ENCODE data around the gene BTBD10. TPM values are rescaled to one million over a fixed set of nuclear protein-coding genes. Genes with fewer than 3 reads are reported as not detected.

The BTBD10 gene
- total RNA-seq, 1 donor from 2014 or later, result 70.7 TPM

- no peaks in the 10 kb centered on the region for H3K27me3 ChIP-seq (ENCODE audit: control insufficient read depth, insufficient read depth, low read length)
- no peak for DNase-seq (ENCODE audit: low read depth)
- H3K36me3 ChIP-seq (ENCODE audit: control insufficient read depth, insufficient read depth, low read length), result no peaks in the 10 kb centered on the region
- TF ChIP-seq, protein P1, sequence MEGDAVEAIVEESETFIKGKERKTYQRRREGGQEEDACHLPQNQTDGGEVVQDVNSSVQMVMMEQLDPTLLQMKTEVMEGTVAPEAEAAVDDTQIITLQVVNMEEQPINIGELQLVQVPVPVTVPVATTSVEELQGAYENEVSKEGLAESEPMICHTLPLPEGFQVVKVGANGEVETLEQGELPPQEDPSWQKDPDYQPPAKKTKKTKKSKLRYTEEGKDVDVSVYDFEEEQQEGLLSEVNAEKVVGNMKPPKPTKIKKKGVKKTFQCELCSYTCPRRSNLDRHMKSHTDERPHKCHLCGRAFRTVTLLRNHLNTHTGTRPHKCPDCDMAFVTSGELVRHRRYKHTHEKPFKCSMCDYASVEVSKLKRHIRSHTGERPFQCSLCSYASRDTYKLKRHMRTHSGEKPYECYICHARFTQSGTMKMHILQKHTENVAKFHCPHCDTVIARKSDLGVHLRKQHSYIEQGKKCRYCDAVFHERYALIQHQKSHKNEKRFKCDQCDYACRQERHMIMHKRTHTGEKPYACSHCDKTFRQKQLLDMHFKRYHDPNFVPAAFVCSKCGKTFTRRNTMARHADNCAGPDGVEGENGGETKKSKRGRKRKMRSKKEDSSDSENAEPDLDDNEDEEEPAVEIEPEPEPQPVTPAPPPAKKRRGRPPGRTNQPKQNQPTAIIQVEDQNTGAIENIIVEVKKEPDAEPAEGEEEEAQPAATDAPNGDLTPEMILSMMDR (IDR thresholded peaks at IDR 0.05; ENCODE audit: insufficient read depth, low read length, poor library complexity, severe bottlenecking), result no peak
- no peak overlapping the region for H3K4me3 ChIP-seq (ENCODE audit: low read depth, low read length)
Measured at GRCh38 chr11:13391217-13391616, 71.8 kb downstream of the BTBD10 start.

DNA sequence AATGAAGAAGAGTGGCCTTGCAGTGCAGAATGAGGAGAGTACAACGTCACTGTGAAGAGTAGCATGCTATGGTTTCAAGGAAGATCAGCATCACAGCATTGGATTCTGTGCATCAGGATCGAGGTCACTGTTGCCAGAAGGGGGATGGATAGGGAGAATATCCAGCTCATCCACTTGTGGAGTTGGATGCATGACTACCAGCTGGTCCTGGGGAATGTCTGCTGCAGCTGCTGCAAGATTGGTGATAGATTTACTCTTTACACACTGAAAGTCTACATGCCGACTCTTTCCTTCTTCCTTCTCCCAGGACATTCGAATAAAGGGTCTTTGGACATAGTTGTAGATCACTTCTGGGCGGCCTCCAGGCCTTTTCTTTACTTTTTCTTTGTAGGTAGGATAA is 74.3 kb downstream of the BTBD10 start:
- no peaks in the 10 kb centered on the region for H3K27me3 ChIP-seq (ENCODE audit: control insufficient read depth, insufficient read depth, low read length)
- TF ChIP-seq, protein P1 (IDR thresholded peaks at IDR 0.05; ENCODE audit: insufficient read depth, low read length, poor library complexity, severe bottlenecking), result no peak
- H3K4me3 ChIP-seq (ENCODE audit: low read depth, low read length), result no peak overlapping the region
- no peaks in the 10 kb centered on the region for H3K36me3 ChIP-seq (ENCODE audit: control insufficient read depth, insufficient read depth, low read length)
- DNase-seq (ENCODE audit: low read depth), result no peak

- no peak for DNase-seq (ENCODE audit: low read depth)
- Histone ChIP-seq H3K27me3 (ENCODE audit: control insufficient read depth, insufficient read depth, low read length) (no peaks in the 10 kb centered on the region), H3K4me3 (ENCODE audit: low read depth, low read length) (no peak overlapping the region), H3K36me3 (ENCODE audit: control insufficient read depth, insufficient read depth, low read length) (no peaks in the 10 kb centered on the region)
- TF ChIP-seq, protein P1 (IDR thresholded peaks at IDR 0.05; ENCODE audit: insufficient read depth, low read length, poor library complexity, severe bottlenecking), result no peak
Measured at GRCh38 chr11:13386567-13386966, 76.5 kb downstream of the BTBD10 start.

GRCh38 chr11:13384908-13385640 is 77.9 kb downstream of the BTBD10 start:
- DNase-seq (ENCODE audit: low read depth), result peak; percentile 18
- TF ChIP-seq, protein P1 (IDR thresholded peaks at IDR 0.05; ENCODE audit: insufficient read depth, low read length, poor library complexity, severe bottlenecking), result peak; percentile 67
- H3K36me3 ChIP-seq (ENCODE audit: control insufficient read depth, insufficient read depth, low read length), result no peaks in the 10 kb centered on the region
- H3K4me3 ChIP-seq (ENCODE audit: low read depth, low read length), result no peak overlapping the region
- no peaks in the 10 kb centered on the region for H3K27me3 ChIP-seq (ENCODE audit: control insufficient read depth, insufficient read depth, low read length)

DNA sequence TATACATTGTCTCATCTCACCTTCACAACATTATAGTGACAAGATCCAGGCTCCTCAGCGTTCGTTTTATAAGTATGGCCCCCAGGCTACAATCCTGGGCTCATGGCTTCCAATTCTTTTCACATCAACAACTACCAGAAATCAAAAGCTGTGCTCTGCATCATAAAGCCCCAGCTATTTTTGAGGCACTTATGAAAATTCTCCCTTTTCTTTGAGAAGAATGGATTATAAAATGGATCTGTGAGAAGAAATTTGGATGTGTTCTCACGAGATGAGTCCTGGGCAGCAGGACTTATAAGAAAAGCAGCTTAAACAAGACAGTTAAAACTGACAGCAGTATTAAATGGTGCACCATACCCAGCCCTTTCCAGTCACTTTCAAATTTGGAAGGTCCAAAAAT is 80.3 kb downstream of the BTBD10 start:
- TF ChIP-seq, protein P1 (IDR thresholded peaks at IDR 0.05; ENCODE audit: insufficient read depth, low read length, poor library complexity, severe bottlenecking), result no peak
- Histone ChIP-seq H3K36me3 (ENCODE audit: control insufficient read depth, insufficient read depth, low read length) (no peaks in the 10 kb centered on the region), H3K4me3 (ENCODE audit: low read depth, low read length) (no peak overlapping the region), H3K27me3 (ENCODE audit: control insufficient read depth, insufficient read depth, low read length) (no peaks in the 10 kb centered on the region)
- no peak for DNase-seq (ENCODE audit: low read depth)

DNA sequence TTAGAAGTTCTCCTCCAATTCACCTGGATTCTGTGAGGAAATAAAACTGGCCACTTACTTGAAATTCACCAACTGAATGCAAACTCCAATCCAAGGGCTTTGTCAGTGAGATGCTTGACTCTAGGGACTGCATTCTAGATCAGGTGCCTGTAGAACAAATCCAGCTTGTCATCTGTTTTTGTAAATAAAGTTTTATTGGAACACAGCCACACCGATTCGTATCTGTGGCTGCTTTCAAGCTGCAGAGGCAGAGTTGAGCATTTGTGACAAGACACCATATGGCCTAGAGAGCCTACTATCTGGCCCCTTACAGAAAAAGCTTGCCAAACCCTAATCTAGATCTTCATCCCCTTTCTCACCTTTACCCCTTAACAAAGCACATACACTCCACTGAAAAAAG is 82.3 kb downstream of the BTBD10 start:
- Histone ChIP-seq H3K27me3 (ENCODE audit: control insufficient read depth, insufficient read depth, low read length) (no peaks in the 10 kb centered on the region), H3K36me3 (ENCODE audit: control insufficient read depth, insufficient read depth, low read length) (no peaks in the 10 kb centered on the region), H3K4me3 (ENCODE audit: low read depth, low read length) (no peak overlapping the region)
- DNase-seq (ENCODE audit: low read depth), result no peak
- TF ChIP-seq, protein P1 (IDR thresholded peaks at IDR 0.05; ENCODE audit: insufficient read depth, low read length, poor library complexity, severe bottlenecking), result no peak

Measured in kidney epithelial cell (primary cell).